ENCODE results near the gene BCL11A.

BCL11A gene

DNA sequence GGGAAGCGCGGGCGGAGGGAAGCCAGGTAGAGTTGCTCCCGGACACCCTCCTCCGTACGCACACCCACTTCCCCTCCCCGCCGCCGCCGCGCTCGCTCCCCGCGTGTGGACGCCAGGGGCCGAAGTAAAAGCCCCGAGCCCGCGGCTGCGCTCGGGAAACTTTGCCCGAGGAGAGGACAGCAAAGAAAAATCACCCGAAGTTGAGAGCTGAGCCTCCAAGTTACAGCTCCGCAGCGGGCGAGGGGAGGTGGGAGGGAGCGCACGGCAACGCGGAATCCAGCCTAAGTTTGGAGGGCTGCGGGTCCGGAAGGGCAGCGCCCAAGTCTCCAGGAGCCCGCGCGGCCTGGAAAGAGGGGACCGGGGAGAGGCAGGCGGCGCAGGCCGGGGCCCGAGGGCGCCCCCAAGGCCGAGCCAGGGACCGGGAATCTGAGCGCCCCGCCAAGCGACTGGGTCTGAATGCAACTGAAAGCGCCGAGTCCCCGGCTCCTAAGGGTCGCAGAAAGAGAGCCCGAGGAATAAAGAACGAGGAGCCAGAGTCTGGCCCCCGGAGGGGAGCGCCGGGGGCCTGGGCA, 706 bp upstream of the BCL11A start:
- Histone ChIP-seq H3K27me3 (ENCODE audit: insufficient read depth, insufficient read length) (no peaks in the 10 kb centered on the region), H3K9ac (ENCODE audit: insufficient read length, low read depth) (peak overlapping the region; percentile 85), H3K9me3 (ENCODE audit: insufficient read depth, low read length) (no peaks in the 10 kb centered on the region), H3K4me1 (ENCODE audit: insufficient read depth, insufficient read length) (no peaks in the 10 kb centered on the region), H3K36me3 (ENCODE audit: insufficient read depth, insufficient read length, low read length) (no peaks in the 10 kb centered on the region), H3K4me3 (ENCODE audit: insufficient read length, low read depth) (peak overlapping the region; percentile 75)
- no peak for DNase-seq (ENCODE audit: low read depth, low spot score)
- no peak for TF ChIP-seq YY1 (IDR thresholded peaks at IDR 0.05; ENCODE audit: insufficient read depth, insufficient read length)

DNA sequence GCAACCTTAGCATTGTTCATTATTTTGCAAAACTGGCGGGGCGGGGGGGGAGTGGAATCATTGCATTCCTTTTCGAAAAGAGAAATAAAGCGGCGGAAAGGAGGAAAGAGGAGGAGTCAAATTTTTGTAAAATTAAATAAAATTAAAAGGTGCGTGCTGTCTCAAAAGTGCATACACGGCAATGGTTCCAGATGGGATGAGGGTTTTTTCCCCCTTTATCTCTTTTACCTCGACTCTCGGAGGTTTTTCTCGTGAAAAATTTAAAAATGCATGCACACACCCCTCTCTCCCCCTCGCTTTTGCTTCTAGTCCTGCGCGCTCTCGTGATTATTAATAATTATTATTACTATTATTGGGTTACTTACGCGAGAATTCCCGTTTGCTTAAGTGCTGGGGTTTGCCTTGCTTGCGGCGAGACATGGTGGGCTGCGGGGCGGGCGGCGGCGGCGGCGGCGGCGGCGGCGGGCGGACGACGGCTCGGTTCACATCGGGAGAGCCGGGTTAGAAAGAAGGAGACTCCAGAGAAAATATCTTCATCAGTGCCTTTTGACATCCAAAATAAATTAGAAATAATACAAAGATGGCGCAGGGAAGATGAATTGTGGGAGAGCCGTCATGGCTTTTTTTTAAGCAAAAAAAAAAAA, 481 bp downstream of the BCL11A start:
- peak overlapping the region; percentile 80 for H3K4me3 ChIP-seq (ENCODE audit: insufficient read length, low read depth)
- H3K27me3 ChIP-seq (ENCODE audit: insufficient read depth, insufficient read length), result no peaks in the 10 kb centered on the region
- H3K9me3 ChIP-seq (ENCODE audit: insufficient read depth, low read length), result no peaks in the 10 kb centered on the region
- DNase-seq (ENCODE audit: low read depth, low spot score), result no peak
- H3K9ac ChIP-seq (ENCODE audit: insufficient read length, low read depth), result peak overlapping the region; percentile 85
- TF ChIP-seq YY1 (IDR thresholded peaks at IDR 0.05; ENCODE audit: insufficient read depth, insufficient read length) (no peak), ZNF274 (IDR thresholded peaks at IDR 0.05; ENCODE audit: low read depth, low read length) (no peak), SUZ12 (IDR thresholded peaks at IDR 0.05; ENCODE audit: extremely low read depth, insufficient read depth, insufficient read length) (no peak)
- no peaks in the 10 kb centered on the region for H3K36me3 ChIP-seq (ENCODE audit: insufficient read depth, insufficient read length, low read length)
- no peaks in the 10 kb centered on the region for H3K4me1 ChIP-seq (ENCODE audit: insufficient read depth, insufficient read length)

DNA sequence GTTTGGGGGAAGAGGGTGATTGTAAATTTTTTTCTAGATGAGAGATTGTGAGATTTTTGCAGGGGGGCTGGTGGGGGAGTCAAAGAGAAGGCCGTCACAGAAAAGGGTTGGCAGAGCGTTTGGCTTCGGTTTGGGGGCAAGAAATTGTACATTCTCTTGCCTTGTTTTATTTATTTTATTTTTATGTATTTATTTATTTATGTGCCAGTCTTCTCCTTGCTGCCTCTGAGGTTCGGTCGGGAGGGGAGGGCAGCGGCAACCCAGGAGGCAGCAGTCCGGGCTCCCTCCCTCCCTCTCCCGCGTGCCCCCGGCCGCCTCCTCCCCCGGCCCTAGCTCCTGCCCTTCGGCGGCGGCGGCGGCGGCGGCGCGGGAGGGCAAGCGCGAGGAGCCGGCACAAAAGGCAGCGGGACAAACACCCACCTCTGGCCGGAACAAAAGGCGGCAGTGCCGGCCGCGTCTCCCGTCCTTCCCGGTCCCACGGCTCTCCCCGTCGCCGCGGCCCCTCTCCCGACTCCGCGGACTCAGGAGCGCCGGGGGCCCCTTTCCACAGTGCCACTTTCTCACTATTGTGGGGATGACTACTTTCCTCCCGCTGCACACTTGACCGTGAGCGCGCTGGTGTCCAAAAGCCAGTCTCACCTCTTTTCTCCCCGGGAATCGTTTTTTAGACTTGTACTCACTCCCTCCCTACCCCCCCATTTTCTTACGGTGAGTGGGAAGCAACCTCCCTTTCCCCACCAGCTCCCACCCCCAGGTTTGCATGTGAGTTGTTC, 1.2 kb downstream of the BCL11A start:
- no peak for TF ChIP-seq ZNF274 (IDR thresholded peaks at IDR 0.05; ENCODE audit: low read depth, low read length)
- no peak for TF ChIP-seq YY1 (IDR thresholded peaks at IDR 0.05; ENCODE audit: insufficient read depth, insufficient read length)
- TF ChIP-seq SUZ12 (IDR thresholded peaks at IDR 0.05; ENCODE audit: extremely low read depth, insufficient read depth, insufficient read length), result no peak
- peak overlapping the region; percentile 80 for H3K4me3 ChIP-seq (ENCODE audit: insufficient read length, low read depth)
- no peaks in the 10 kb centered on the region for H3K36me3 ChIP-seq (ENCODE audit: insufficient read depth, insufficient read length, low read length)
- peak overlapping the region; percentile 85 for H3K9ac ChIP-seq (ENCODE audit: insufficient read length, low read depth)
- H3K27me3 ChIP-seq (ENCODE audit: insufficient read depth, insufficient read length), result no peaks in the 10 kb centered on the region
- H3K9me3 ChIP-seq (ENCODE audit: insufficient read depth, low read length), result no peaks in the 10 kb centered on the region
- no peak for DNase-seq (ENCODE audit: low read depth, low spot score)
- no peaks in the 10 kb centered on the region for H3K4me1 ChIP-seq (ENCODE audit: insufficient read depth, insufficient read length)

DNA sequence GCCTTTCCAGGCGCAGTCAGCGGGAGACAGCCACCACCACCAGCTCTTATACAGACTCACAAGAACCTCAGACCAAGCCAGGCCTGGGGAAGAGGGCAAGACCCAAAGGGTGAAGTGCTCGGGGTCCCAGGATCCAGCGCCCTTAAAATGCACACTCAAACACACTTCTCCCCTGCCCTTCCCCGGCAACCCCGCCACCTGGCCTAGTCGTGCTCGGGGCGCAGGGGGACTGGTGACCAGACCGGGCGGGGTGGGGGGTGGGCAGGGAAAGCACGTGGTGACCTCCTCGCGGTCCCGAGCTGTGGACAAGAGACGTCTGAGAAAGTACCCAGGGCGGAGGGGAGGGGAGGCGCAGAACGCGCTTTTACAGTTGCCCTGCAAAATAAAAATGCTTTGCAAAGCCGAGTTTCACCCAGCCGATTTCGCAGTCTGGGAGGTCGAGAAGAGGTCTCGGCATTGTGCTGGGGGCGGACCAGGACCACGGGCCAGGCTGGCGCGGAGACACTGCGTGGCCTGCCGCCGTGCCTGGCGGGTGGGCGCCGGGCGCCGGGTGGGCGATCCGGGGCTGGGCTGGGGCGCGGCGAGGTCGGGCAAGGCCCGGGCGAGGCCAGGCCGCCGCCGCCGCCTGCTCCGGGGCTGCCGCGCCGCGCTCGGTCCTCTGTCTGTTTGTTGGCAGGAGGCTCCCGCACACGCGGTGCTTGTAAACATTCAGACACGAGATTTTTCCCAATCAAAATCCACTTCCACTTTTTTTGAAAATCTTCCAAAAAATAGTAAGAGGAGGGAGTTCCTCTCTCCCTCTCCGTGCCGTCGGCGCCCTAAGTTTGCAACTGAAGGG, 2.0 kb downstream of the BCL11A start:
- no peak for TF ChIP-seq ZNF274 (IDR thresholded peaks at IDR 0.05; ENCODE audit: low read depth, low read length)
- no peak for TF ChIP-seq YY1 (IDR thresholded peaks at IDR 0.05; ENCODE audit: insufficient read depth, insufficient read length)
- TF ChIP-seq SUZ12 (IDR thresholded peaks at IDR 0.05; ENCODE audit: extremely low read depth, insufficient read depth, insufficient read length), result no peak
- no peaks in the 10 kb centered on the region for H3K9me3 ChIP-seq (ENCODE audit: insufficient read depth, low read length)
- no peaks in the 10 kb centered on the region for H3K27me3 ChIP-seq (ENCODE audit: insufficient read depth, insufficient read length)
- no peak for DNase-seq (ENCODE audit: low read depth, low spot score)
- peaks cover 1% of the 10 kb centered on the region for H3K36me3 ChIP-seq (ENCODE audit: insufficient read depth, insufficient read length, low read length)
- peak overlapping the region; percentile 80 for H3K4me3 ChIP-seq (ENCODE audit: insufficient read length, low read depth)
- peak overlapping the region; percentile 85 for H3K9ac ChIP-seq (ENCODE audit: insufficient read length, low read depth)
- no peaks in the 10 kb centered on the region for H3K4me1 ChIP-seq (ENCODE audit: insufficient read depth, insufficient read length)

DNA sequence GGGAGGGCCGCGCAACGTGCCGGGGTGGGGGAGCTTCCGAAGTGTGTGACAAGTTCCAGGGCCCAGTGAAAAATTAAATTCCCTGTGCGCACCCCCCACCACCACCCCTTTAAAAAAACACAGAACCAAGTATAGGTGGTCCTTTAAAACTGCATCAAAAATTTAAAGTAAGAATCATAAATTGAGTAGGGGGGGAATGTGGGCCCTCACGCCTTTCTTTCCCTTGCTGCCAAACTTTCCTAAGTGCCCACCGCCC, 2.5 kb downstream of the BCL11A start:
- Histone ChIP-seq H3K4me3 (ENCODE audit: insufficient read length, low read depth) (peak overlapping the region; percentile 80), H3K9me3 (ENCODE audit: insufficient read depth, low read length) (no peaks in the 10 kb centered on the region), H3K36me3 (ENCODE audit: insufficient read depth, insufficient read length, low read length) (peaks cover 7% of the 10 kb centered on the region), H3K4me1 (ENCODE audit: insufficient read depth, insufficient read length) (no peaks in the 10 kb centered on the region), H3K27me3 (ENCODE audit: insufficient read depth, insufficient read length) (no peaks in the 10 kb centered on the region), H3K9ac (ENCODE audit: insufficient read length, low read depth) (peak overlapping the region; percentile 82)
- no peak for DNase-seq (ENCODE audit: low read depth, low spot score)
- TF ChIP-seq YY1 (IDR thresholded peaks at IDR 0.05; ENCODE audit: insufficient read depth, insufficient read length) (no peak), ZNF274 (IDR thresholded peaks at IDR 0.05; ENCODE audit: low read depth, low read length) (no peak), SUZ12 (IDR thresholded peaks at IDR 0.05; ENCODE audit: extremely low read depth, insufficient read depth, insufficient read length) (no peak)

DNA sequence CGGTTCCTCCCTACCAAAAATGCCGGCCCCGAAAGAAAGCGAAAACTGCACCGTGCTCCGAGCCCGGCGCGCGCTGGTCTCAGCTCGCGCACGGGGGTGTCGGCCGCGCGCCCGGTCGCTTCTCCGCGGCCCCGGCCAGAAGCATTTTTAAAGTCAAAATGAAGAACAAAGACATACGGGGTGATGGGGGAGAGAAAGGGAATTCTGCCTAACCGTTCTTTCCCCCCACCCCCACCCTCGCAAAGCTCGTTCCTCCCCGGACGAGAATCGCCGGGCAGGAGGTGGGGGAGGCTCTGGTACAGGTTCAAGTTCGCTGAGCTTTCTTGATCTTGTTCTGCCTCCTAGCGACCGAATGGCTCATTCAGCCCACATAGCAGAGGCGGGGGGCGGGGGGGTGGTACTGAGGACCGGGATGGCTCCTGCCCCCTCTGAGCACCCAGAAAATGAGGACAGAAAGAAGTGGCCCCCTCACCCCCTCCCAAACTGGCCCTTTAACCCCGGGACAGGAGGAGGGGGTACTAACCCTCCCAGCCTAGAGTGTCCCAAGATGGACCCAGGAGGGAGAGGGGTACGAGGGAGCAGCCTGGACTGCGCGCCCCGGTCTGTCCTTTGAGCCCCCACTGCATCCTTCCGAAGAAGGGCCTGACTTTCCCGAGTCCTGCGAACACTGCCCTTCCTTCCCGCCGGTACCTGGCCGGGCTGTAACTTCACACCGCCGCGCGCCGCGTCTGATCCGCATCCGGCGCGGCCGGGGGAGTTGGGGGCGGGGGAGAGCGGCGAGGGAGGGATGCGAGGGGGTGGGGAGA, 3.1 kb downstream of the BCL11A start:
- TF ChIP-seq YY1 (IDR thresholded peaks at IDR 0.05; ENCODE audit: insufficient read depth, insufficient read length), result no peak
- no peak for TF ChIP-seq SUZ12 (IDR thresholded peaks at IDR 0.05; ENCODE audit: extremely low read depth, insufficient read depth, insufficient read length)
- TF ChIP-seq ZNF274 (IDR thresholded peaks at IDR 0.05; ENCODE audit: low read depth, low read length), result no peak
- H3K9ac ChIP-seq (ENCODE audit: insufficient read length, low read depth), result peak overlapping the region; percentile 93
- H3K4me1 ChIP-seq (ENCODE audit: insufficient read depth, insufficient read length), result no peaks in the 10 kb centered on the region
- no peaks in the 10 kb centered on the region for H3K9me3 ChIP-seq (ENCODE audit: insufficient read depth, low read length)
- H3K4me3 ChIP-seq (ENCODE audit: insufficient read length, low read depth), result peak overlapping the region; percentile 73
- DNase-seq (ENCODE audit: low read depth, low spot score), result peak; percentile 87
- peaks cover 12% of the 10 kb centered on the region for H3K36me3 ChIP-seq (ENCODE audit: insufficient read depth, insufficient read length, low read length)
- no peaks in the 10 kb centered on the region for H3K27me3 ChIP-seq (ENCODE audit: insufficient read depth, insufficient read length)
